GM18858 (cell line): ENCODE measurements around the gene ZFAND3.

Experiments
- ATAC-seq: cut with Tn5 transposase; IDR thresholded peaks from one replicate; pipeline ENCODE4 v1.9.1; 2021; ENCODE audit not compliant: unreplicated experiment

The ZFAND3 gene

DNA sequence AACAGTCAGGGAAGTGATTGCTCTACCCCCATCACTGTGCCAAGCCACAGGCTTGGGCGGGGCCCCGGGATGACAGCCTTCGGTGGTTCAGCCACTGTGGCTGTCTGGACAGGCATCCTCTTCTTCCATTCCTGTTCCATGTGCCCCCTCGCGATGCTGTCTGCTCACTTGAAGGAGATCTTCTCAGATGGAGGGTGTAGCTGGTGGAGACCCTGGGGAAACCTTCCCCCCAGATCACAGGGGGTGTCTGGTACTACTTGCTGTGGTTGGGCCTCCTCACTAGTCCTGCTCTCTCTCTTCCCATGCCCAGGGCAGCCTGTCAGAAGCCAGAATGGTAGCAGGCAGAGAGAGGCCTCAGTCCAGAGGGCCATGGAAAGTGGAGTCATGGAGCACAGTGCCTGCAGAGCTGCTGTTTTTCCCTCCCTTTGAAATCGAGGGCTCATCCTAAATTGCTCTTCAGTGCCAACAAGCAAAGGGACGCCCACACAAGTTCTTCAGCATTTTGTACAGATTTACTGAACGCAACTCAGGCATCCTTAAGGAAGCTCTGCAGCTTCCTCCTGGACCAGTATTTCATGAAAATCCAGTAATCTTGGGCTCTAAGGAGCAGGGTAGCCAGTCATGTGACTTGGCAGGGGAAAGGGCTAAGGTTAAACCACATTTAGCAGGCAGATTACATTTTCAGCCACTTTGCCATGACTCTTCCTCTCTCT lies 326.6 kb downstream of the ZFAND3 start:
- ATAC-seq = no peak

DNA sequence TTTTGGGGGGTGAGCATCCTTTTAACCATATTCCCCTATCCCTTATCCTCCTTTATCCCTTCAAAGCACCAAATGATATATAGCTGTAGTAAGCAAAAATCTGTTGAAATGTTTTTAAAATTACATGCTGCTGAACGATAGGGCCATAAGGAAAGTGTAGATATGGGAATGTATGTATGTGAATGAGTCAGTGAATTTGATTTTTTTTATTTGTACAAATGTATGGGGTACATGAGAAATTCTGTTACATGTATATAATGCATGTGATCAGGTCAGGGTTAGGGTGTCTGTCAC lies 327.2 kb downstream of the ZFAND3 start:
- no peak for ATAC-seq

DNA sequence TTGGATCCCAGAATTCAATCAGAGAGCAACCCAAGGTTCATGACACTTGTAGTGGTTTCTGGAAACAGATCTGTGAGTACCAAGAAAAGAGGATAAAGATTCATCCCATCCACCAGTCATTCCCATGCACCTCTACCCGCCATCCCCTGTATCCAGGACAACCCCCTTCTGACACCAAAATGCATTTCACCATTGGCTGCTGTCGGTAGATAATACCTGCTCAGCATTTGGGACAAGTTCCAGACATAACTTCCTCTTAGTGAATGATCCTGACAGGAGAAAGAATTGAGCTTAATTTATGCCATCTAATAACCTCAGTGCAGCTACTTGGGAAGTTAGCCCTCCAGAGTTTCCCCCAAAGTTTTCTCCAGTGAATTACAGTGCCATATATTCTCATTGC lies 329.1 kb downstream of the ZFAND3 start:
- ATAC-seq = no peak

GRCh38 chr6:38149531-38149930 lies 330.0 kb downstream of the ZFAND3 start:
- no peak for ATAC-seq

GRCh38 chr6:38150021-38150420 lies 330.5 kb downstream of the ZFAND3 start:
- no peak for ATAC-seq

DNA sequence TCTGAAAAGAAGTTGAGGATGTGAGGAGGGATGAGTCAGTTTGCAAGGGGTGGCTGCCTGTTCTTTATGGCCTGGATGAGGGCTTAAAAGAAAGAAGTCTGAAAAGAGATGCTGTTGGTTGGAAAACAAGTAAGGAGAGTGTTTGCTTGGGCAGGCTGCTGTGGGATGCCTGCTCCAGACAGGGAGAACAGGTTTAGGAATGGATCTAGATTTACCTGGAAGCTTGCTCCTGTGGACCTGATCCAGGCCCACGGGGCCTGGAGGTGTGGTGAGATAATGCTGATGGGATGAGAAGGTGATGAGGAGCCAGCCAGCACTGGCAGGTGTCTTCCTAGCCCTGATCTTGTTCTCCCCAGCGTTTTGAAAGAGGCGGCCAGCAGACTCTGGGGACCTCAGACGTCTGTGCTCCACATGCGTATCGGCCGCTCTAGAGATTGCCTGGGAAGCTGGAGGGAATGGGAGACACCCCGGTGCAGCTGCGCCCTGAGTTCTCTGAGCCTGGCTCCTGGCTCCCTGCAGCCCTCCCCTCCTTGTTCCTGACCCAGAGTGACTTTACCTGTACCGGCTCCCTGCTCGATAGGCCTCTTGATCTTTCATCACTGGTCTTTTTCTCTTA lies 331.3 kb downstream of the ZFAND3 start:
- no peak for ATAC-seq

- no peak for ATAC-seq
Measured at GRCh38 chr6:38151580-38152500, 332.3 kb downstream of the ZFAND3 start.

GRCh38 chr6:38152620-38153019 lies 333.1 kb downstream of the ZFAND3 start:
- no peak for ATAC-seq

DNA sequence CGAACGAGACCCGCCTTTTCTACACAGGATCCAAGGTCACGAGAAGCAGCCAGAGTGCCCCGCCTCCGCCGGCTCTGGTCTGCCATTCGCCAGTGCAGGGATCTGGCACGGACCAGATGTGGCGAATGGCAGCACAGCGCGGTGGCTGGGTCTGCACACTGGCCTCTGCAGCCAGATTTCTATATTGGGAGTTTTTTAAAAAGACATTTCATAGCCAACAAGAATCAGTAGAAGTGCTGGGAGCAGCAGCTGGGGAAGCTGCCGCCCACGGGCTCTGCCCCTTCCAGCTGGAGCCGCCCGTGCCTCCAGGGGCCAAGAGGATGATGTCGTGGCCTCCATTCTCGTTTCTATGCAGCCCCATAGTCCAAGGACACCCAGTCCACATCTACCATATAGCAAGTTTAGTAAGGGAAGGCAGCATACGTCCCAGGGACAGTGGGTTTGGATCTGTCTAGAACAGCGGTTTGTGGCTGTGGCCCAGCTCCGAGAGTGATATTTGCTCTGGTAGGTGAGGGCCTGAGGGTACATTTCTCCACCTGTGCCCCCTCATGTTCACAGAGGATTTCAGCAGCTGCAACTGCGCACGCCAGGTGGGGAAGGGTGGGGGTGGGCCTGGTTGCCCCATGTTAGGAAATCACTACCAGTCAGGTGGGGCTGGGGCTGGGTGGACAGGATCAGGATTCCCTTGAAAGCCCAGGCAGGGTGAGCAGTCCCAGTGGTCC lies 333.7 kb downstream of the ZFAND3 start:
- ATAC-seq = no peak

DNA sequence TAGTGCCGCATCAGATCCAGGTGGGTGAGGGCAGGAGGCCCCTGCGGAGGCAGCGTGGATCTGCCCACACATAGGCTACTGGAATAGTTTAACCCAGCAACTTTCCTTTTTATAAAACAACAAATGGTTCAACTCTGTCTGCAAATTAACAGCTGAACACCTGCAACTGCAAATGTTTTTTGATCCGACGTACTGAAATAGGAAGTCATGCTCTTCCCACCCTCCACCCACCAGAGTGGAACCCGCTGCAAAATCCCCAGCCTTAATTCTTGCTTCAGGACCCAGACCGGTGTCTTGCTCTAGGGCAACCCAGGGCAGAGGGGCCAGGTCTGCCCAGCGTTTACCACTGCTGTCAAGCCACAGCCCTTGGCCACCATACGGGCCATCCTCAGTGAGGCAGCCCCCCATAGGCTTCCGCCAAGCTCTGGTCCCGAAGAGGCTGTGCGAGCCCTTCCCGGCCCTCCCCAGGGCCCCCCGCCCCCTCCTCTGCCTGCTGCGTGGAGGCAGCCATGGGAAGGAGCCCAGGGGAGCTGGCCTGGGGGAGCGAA lies 334.3 kb downstream of the ZFAND3 start:
- no peak for ATAC-seq

- no peak for ATAC-seq
Measured at GRCh38 chr6:38154731-38155130, 335.2 kb downstream of the ZFAND3 start.

DNA sequence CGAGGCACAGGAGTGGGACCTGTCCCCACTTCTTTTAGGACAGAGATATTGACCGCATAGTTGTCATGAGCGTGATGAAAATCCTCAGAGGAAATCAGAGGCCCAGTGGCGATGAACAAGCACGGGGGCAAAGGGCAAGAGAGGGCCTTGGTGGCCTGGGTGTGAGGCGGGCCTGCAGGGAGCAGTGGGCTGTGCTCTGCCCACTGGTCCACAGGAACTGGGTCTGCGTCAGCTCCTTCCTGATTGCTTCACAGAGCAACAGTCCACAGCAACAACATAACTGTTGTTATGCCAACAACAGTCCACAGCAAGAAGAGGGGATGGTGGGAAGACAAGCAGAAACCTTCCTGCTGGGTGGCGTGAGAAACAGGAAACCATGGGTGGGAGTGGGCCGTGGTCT lies 335.6 kb downstream of the ZFAND3 start:
- no peak for ATAC-seq

GRCh38 chr6:38155621-38156204 lies 336.2 kb downstream of the ZFAND3 start:
- no peak for ATAC-seq

DNA sequence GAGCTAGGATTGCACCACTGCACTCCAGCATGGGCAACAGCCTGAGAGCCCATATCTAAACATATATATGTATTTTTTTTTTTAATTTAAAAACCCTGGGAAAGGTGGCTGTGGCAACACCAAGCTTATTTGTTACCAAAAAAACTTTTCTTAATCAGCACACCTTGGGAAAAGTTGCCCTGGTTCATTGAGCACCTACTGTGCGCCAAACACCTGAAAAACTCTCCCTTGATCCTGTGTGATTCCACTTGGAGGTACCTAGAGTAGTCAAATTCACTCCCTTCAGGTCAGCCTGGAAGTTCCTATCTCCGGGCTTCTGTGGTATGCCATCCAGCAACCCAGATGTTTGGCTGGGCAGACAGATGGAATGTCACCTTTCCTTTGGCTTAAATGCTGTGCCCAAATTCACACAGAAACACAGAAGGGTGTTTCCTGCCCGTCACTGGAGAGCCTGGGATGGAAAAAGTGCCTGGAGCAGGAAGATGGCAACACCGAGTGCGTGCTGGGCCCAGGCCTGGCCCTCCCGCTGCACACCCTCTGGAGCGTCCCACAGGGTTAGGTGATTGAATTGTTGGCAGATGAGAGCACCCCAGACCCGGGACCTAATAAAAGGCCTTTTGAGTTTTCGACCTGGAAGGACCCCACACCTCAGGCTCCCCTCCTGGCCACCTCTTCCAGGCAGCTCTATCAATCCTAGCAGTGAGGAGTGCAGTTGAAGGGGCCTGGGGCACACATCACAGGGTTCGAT lies 337.5 kb downstream of the ZFAND3 start:
- no peak for ATAC-seq

DNA sequence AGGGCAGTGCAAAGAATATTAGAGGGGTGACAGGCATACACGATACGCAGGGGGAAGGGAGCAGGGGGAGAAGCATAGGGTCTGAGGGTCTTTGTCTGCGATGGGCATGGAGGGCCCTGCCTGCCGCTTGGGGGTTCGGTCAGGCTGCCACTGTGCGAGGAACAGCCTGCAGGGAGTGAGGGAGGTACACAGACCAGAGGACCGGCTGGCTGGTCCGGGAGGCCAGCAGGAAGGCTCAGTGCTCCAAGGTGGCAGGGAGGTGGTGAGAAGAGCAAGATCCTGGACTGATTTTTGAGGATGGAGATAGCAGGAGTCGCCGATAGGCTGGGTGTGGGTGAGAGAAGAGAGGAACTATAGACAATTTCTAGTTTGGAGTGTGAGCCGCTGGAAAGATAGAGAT lies 338.4 kb downstream of the ZFAND3 start:
- ATAC-seq = no peak

DNA sequence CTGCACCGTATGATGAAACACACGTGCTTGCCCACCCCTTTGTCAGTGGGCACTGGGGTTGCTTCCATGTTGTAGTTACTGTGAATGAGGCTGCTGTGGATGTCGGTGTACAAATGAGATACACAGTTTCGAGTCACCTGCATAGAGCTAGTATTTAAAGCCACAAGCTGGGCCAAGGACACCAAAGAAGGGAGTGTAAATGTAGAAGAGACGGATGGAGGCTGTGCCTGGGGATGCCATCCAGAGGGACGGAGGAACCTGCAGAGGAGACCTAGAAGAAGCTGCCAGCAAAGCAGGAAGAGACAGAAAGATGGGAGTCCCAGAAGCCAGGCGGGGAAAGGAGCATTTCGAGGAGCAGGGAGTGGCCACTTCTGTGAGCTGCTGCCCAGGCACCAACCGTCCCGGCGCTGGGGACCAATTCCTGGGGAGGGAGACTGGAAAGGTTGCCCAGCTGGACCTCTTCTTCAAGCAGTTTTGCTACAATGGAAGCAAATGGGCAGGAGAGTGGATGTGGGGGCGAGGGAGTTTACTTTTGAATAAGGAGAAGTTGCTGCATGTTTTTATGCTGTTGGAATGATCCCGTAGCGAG lies 339.3 kb downstream of the ZFAND3 start:
- no peak for ATAC-seq

GRCh38 chr6:38159596-38159995 lies 340.1 kb downstream of the ZFAND3 start:
- ATAC-seq = no peak

DNA sequence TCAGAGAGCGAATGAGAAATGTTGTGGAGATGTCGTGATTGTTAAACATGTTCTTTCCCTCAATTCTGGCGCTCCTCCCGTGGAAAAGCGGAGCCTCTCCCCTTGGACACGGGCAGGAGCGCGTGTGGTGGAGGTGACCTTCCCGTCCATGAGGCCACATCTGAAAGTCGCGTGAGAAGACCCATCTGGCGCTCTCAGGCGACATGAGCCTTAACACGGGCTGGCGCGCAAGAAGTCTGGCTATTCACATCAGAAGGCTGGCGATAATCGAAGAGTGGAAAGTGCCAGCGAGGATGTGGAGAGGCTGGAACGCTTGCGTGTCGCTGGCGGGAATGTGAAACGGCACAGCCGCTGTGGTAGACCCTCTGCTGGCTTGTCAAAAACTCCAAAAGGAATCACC lies 341.3 kb downstream of the ZFAND3 start:
- ATAC-seq = no peak

DNA sequence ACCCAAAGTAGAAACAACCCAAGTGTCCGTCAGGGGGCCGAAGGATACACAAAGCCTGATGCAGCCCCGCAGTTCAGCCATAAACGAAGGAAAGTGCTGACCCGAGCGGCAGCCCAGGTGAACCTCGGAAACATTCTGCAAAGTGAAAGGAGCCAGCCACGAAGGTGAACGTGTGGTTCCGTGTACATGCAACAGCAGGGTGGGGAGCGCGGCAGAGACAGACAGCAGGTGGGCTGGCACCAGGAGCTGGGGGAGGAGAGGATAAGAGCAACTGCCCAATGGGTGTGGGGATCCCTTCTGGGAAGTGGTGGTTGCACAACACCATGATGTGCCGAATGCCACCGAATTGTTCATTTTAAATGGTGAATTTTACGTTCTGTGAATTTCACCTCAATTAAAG lies 341.8 kb downstream of the ZFAND3 start:
- ATAC-seq = no peak
